Natural killer cell (primary cell): ENCODE results near the gene CHST15. TPM values are rescaled to one million over a fixed set of nuclear protein-coding genes. Genes with fewer than 3 reads are reported as not detected.
A peak's percentile ranks its signal among the peaks of the same experiment; 100 is the strongest.

Source experiments
- ATAC-seq, 3 donors: fragments of 150-1000 bp in 2 of 3; fragments of 200-7000 bp in 1 of 3; cut with Tn5 transposase; 1 replicate in 1 of 3; 2 replicates in 2 of 3; pipeline ENCODE4 v1.10.0; 2021; ENCODE audit warnings: mild to moderate bottlenecking in 2 of 3, moderate library complexity in 2 of 3
- DNase-seq, 2 donors: peaks; one replicate each; pipeline versions ENCODE4 v3.0.0 to v3.0.0-alpha.2; 2013 to 2021; ENCODE audit warnings: mixed read lengths in 1 of 2
- H3K27ac ChIP-seq: one replicate; pipeline ENCODE4 v1.5.1; 2013; ENCODE audit warnings: mild to moderate bottlenecking, low read length
- H3K27me3 ChIP-seq: one replicate; pipeline ENCODE4 v1.6.1; 2013; ENCODE audit warnings: low read length; ENCODE audit not compliant: control insufficient read depth, insufficient read depth
- H3K36me3 ChIP-seq: one replicate; pipeline ENCODE4 v1.6.1; 2013; ENCODE audit warnings: low read length; ENCODE audit not compliant: control insufficient read depth, insufficient read depth
- H3K4me1 ChIP-seq: one replicate; pipeline ENCODE4 v1.6.1; 2013; ENCODE audit warnings: low read length; ENCODE audit not compliant: control insufficient read depth, insufficient read depth
- H3K4me3 ChIP-seq: one replicate; pipeline ENCODE4 v1.5.1; 2013; ENCODE audit warnings: low read length
- H3K9me3 ChIP-seq: one replicate; pipeline ENCODE4 v1.6.1; 2013; ENCODE audit warnings: low read length; ENCODE audit not compliant: control insufficient read depth, insufficient read depth
- H3K27ac Mint-ChIP-seq, 2 donors: one replicate each; pipeline ENCODE4 v1.8.0; 2022; ENCODE audit warnings: mild to moderate bottlenecking in 2 of 2, mixed read lengths in 2 of 2, moderate library complexity in 1 of 2
- H3K27me3 Mint-ChIP-seq, 2 donors: one replicate each; pipeline ENCODE4 v1.8.0; 2022; ENCODE audit warnings: low read depth in 2 of 2, mixed read lengths in 2 of 2
- H3K36me3 Mint-ChIP-seq: one replicate; pipeline ENCODE4 v1.8.0; 2022; ENCODE audit warnings: mixed read lengths
- H3K4me1 Mint-ChIP-seq, 2 donors: one replicate each; pipeline ENCODE4 v1.8.0; 2022; ENCODE audit warnings: mixed read lengths in 2 of 2
- H3K4me3 Mint-ChIP-seq: one replicate; pipeline ENCODE4 v1.8.0; 2022; ENCODE audit warnings: mild to moderate bottlenecking, moderate library complexity, mixed read lengths
- H3K9me3 Mint-ChIP-seq, 2 donors: one replicate each; pipeline ENCODE4 v1.8.0; 2022; ENCODE audit warnings: mixed read lengths in 2 of 2
- WGBS: methylation state at CpG from one replicate; pipeline ENCODE4 v1.1.7; 2013; ENCODE audit warnings: missing lambda C conversion rate; ENCODE audit not compliant: insufficient coverage; 5-methylcytosine and 5-hydroxymethylcytosine counted together
- intact Hi-C: fragments of 100-400 bp; cut with micrococcal nuclease; formaldehyde crosslinking; loops from one replicate; pipeline ENCODE4 v1.14.2; 2022
- total RNA-seq, 4 donors: library from RNA; stranded (reverse); fragments of 120-200 nt in 1 of 4; gene quantifications; one replicate each; pipeline versions ENCODE4 v1.2.3 to v1.2.4, GENCODE V29; 2013 to 2022
- TF ChIP-seq, protein P1 (sequence below): fragments of 200-600 bp; IDR thresholded peaks from one replicate; pipeline ENCODE4 v1.8.0; 2022; ENCODE audit warnings: antibody characterized with exemption

Gene CHST15
- total RNA-seq, 3 donors from 2014 or later (not counting 1 experiment from before 2014, with no cell fraction given): 1.9 to 11.9 (median 8.7) TPM

DNA sequence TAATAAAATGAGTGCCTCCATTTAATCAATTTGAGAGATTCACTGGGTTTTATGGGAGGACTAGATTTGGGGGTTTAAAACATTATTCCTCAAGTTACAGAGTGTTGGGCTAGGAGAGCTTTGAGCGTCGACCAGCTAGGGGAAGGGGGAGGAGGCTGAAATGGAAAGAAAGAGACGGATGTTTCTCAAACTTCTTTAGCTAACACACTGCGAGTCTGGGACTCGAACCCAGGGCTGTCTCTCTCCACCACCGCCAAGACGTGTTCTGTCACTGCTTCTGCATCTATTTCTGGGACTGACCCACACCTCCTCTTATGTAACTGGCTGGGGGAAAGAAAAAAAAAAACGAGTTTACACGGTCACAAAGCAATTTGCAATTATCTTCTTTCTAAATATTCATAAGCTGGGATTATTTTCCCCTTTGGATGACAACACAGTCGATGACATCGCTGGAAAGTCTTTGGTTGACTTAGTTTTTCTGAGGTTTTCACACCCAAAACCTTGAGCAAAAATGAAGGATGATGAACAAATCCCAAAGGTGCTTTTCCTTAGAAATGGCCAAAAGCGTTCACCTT is 27.2 kb downstream of the CHST15 start:
- Histone ChIP-seq H3K27me3 (no peaks in the 10 kb centered on the region), H3K9me3 (no peaks in the 10 kb centered on the region), H3K36me3 (no peaks in the 10 kb centered on the region), H3K4me3 (no peak overlapping the region), H3K27ac (no peak overlapping the region), H3K4me1 (peaks cover 23% of the 10 kb centered on the region)
- Mint-ChIP-seq H3K36me3 (no peaks in the 10 kb centered on the region), H3K27me3 (peaks cover 10 to 18% of the 10 kb centered on the region in 2 donors), H3K27ac (no peak overlapping the region), H3K4me1 (peaks cover 0 to 5% of the 10 kb centered on the region in 2 donors), H3K4me3 (no peak overlapping the region), H3K9me3 (no peaks in the 10 kb centered on the region)
- ATAC-seq: no peak
- TF ChIP-seq, protein P1, sequence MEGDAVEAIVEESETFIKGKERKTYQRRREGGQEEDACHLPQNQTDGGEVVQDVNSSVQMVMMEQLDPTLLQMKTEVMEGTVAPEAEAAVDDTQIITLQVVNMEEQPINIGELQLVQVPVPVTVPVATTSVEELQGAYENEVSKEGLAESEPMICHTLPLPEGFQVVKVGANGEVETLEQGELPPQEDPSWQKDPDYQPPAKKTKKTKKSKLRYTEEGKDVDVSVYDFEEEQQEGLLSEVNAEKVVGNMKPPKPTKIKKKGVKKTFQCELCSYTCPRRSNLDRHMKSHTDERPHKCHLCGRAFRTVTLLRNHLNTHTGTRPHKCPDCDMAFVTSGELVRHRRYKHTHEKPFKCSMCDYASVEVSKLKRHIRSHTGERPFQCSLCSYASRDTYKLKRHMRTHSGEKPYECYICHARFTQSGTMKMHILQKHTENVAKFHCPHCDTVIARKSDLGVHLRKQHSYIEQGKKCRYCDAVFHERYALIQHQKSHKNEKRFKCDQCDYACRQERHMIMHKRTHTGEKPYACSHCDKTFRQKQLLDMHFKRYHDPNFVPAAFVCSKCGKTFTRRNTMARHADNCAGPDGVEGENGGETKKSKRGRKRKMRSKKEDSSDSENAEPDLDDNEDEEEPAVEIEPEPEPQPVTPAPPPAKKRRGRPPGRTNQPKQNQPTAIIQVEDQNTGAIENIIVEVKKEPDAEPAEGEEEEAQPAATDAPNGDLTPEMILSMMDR: no peak
- intact Hi-C loops: no loop called here
- WGBS: 83% methylated on average over 9 of the region's 12 CpGs
- DNase-seq: no peak

DNA sequence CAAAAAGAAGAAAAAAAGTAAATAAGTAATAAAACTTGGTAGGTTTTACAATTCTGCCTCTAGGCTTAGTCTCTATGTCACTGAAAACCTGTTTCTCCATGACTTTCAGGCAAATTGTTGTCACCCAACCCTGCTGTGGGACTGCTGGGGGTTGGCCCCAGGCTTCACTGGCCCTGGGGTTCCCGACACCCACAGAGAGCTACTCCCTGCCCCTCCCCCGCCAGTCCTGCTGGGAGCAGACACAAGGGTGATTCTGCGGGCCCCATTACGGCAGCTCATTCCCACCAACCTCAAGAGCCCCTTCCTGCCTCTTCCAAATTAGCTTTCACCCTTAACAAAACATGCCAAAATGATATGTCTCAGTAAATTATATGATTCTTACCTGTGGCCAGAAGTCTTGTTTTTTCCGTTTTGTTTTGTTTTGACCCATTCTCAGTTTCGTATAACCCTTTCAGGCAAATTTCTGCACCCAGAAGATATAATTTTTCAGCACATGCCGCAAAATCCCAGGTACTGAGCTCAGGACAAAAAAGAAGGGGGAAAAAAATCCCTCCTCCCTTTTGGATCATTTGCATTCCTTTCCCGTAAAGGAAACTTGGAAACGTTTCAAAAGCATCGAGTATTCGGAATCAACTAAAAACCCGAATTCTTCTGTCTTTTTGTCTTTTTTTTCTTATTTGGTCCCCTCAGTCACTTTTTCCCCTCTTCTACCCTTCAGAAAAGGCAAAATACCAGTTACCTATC is 27.8 kb downstream of the CHST15 start:
- TF ChIP-seq, protein P1: no peak
- no peak overlapping the region for H3K4me3 ChIP-seq

DNA sequence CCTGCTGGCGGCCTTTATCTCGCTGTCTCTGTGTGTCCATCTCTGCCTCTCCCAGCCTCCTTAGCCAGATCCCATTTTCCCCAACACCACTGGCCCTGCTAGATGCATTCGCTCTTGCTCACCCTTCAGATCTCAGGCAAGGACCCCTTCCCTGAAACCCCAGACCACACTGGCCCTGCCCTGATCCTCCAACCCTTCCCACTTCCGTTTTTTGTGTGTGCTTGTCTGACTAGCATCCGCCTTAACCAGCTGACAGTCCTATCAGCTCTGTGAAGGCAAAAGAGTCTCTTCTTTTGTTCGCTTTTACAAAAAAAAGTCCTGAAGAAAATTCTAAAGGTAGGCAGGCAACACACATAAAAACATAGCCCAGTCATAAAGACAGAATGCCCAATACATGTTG is 28.7 kb downstream of the CHST15 start:
- WGBS: 74% methylated on average over 6 of the region's 6 CpGs
- intact Hi-C loops: no loop called here
- no peak overlapping the region for H3K27ac Mint-ChIP-seq
- no peaks in the 10 kb centered on the region for H3K9me3 ChIP-seq
- H3K9me3 Mint-ChIP-seq: no peaks in the 10 kb centered on the region
- H3K4me3 ChIP-seq: no peak overlapping the region
- no peak overlapping the region for H3K4me3 Mint-ChIP-seq
- H3K27me3 ChIP-seq: no peaks in the 10 kb centered on the region
- peaks cover 10 to 18% of the 10 kb centered on the region in 2 donors for H3K27me3 Mint-ChIP-seq
- H3K4me1 ChIP-seq: peaks cover 23% of the 10 kb centered on the region
- H3K27ac ChIP-seq: no peak overlapping the region
- no peaks in the 10 kb centered on the region for H3K36me3 Mint-ChIP-seq
- peak in 1 of 2 donors; percentile 61 for DNase-seq
- peaks cover 0 to 5% of the 10 kb centered on the region in 2 donors for H3K4me1 Mint-ChIP-seq
- no peaks in the 10 kb centered on the region for H3K36me3 ChIP-seq
- peak in 1 of 3 donors; percentile 32 for ATAC-seq
- TF ChIP-seq, protein P1: no peak

More for the DNA sequence above, 27.8 kb downstream of the CHST15 start:
- no peak for ATAC-seq
- no peak overlapping the region for H3K4me3 Mint-ChIP-seq
- peaks cover 0 to 5% of the 10 kb centered on the region in 2 donors for H3K4me1 Mint-ChIP-seq
- H3K27me3 ChIP-seq: no peaks in the 10 kb centered on the region
- DNase-seq: no peak
- H3K36me3 Mint-ChIP-seq: no peaks in the 10 kb centered on the region
- H3K27ac Mint-ChIP-seq: no peak overlapping the region
- peaks cover 10 to 18% of the 10 kb centered on the region in 2 donors for H3K27me3 Mint-ChIP-seq
- no peaks in the 10 kb centered on the region for H3K36me3 ChIP-seq
- H3K4me1 ChIP-seq: peaks cover 23% of the 10 kb centered on the region
- intact Hi-C loops: no loop called here
- no peaks in the 10 kb centered on the region for H3K9me3 Mint-ChIP-seq
- no peaks in the 10 kb centered on the region for H3K9me3 ChIP-seq
- 83% methylated on average over 12 of the region's 12 CpGs for WGBS
- H3K27ac ChIP-seq: no peak overlapping the region
